Esophagus squamous epithelium (tissue), 5 donors: Measurements from ENCODE around the gene PPAN. TPM values are rescaled to one million over a fixed set of nuclear protein-coding genes. Genes with fewer than 3 reads are reported as not detected.

ENCODE experiments used
- DNase-seq: peaks from one replicate; lab custom pipeline; 2025; lab: John Stamatoyannopoulos, UW
- H3K27ac ChIP-seq, 4 donors: fragments of 200-600 bp; sonication (generic); one replicate each; pipeline ENCODE4 v1.5.1; 2016 to 2019; ENCODE audit warnings: mild to moderate bottlenecking in 1 of 4
- H3K27me3 ChIP-seq, 4 donors: fragments of 200-600 bp; sonication (generic); 1 replicate in 3 of 4; 2 replicates in 1 of 4; pipeline versions ENCODE4 v1.5.1 to v1.6.0; 2017 to 2021; ENCODE audit warnings: antibody characterized with exemption in 1 of 4
- H3K36me3 ChIP-seq, 3 donors: fragments of 200-600 bp; sonication (generic); one replicate each; pipeline ENCODE4 v1.5.1; 2016 to 2019
- H3K4me1 ChIP-seq, 3 donors: fragments of 200-600 bp; sonication (generic); one replicate each; pipeline ENCODE4 v1.5.1; 2017 to 2019
- H3K4me3 ChIP-seq, 4 donors: fragments of 200-600 bp; sonication (generic); 1 replicate in 3 of 4; 2 replicates in 1 of 4; pipeline ENCODE4 v1.5.1; 2016 to 2019; ENCODE audit warnings: mild to moderate bottlenecking in 2 of 4, moderate library complexity in 1 of 4
- H3K9me3 ChIP-seq, 3 donors: fragments of 200-600 bp; sonication (generic); one replicate each; pipeline ENCODE4 v1.5.1; 2016 to 2019
- CTCF ChIP-seq, 6 experiments: fragments of 450-650 bp in 4 of 6; fragments of 200-600 bp in 2 of 6; sonication (generic) in 2 of 6; IDR thresholded peaks; one replicate each; pipeline ENCODE4 v1.5.1; 2016 to 2019; ENCODE audit warnings: antibody characterized with exemption in 6 of 6, mild to moderate bottlenecking in 4 of 6, moderate library complexity in 4 of 6
- POLR2A ChIP-seq, 4 donors: fragments of 450-650 bp; IDR thresholded peaks; one replicate each; pipeline ENCODE4 v1.6.1; 2017; ENCODE audit warnings: antibody characterized with exemption in 4 of 4, mild to moderate bottlenecking in 4 of 4, moderate library complexity in 3 of 4
- WGBS, 2 donors: methylation state at CpG; one replicate each; pipeline ENCODE4 v1.1.5; 2018; 5-methylcytosine and 5-hydroxymethylcytosine counted together
- intact Hi-C: fragments of 100-400 bp; cut with DNase I; formaldehyde crosslinking; loops from one replicate; pipeline ENCODE4 v1.15.0; 2022
- total RNA-seq, 4 donors: library from RNA; depleted of rRNA; stranded (reverse); fragments of >200 nt; gene quantifications; one replicate each; pipeline ENCODE4 v1.1.0, GENCODE V29; 2016
- donor health status: DM: yes; HTN: yes; CAD: no.

The PPAN gene
- total RNA-seq, 4 donors from 2014 or later: 31.9 to 56.1 (median 39.6) TPM

DNA sequence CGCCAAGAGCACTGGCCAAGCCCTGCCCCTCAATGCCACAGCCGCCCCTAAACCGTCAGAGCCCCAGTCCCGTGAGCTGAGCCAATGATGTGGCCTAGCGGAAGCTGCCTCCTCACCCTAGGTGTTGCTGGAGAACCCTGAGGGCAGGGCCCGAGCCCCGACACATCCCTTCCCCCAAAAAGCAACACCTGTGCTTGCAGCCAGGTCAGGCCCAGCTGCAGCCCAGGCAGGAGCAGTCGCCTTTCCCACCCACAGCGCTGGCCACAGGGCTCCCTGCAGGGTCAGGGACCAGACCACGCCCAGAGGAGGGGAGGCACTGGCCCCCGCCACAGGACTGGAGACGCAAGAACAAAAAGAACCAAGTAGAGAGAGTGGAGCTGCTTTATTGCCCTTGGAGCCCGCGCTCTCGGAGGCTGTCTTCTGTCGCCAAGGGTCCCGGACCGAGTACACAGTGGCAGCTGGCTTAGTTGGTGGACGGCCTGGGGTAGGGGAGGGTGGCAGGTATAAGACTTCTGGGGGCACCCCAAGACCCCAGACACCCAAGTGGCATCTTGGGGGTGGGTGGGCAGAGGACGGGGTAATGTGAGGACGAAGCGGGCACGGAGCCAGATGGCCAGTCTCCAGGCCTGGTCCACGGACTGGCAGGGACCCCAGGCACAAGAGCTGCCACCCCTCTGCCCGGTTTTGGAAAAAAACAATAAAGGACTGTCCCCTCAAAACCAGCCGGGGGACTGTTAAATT lies 8.7 kb downstream of the PPAN start:
- no peaks in the 10 kb centered on the region for H3K9me3 ChIP-seq
- peaks cover 33 to 75% (median 48%) of the 10 kb centered on the region in 3 donors for H3K36me3 ChIP-seq
- intact Hi-C loops: loop anchor here (10.0 kb wide), 1 partner anchor 140 kb away; the partner anchor contains the start of gene MRPL4
- no peaks in the 10 kb centered on the region for H3K27me3 ChIP-seq
- DNase-seq: no peak
- H3K27ac ChIP-seq: no peak overlapping the region
- 64 to 86% methylated on average over 12 to 13 of the region's 26 CpGs for WGBS, 2 donors
- no peak for TF ChIP-seq CTCF (IDR thresholded peaks at IDR 0.05)
- no peak for TF ChIP-seq POLR2A (IDR thresholded peaks at IDR 0.05)
- peaks cover 14 to 55% (median 25%) of the 10 kb centered on the region in 3 donors for H3K4me1 ChIP-seq
- H3K4me3 ChIP-seq: no peak overlapping the region

GRCh38 chr19:10115392-10116084 lies 9.4 kb downstream of the PPAN start:
- no peak for DNase-seq
- 73 to 87% methylated on average over 11 to 17 of the region's 45 CpGs for WGBS, 2 donors
- Histone ChIP-seq H3K36me3 (peaks cover 26 to 68% (median 41%) of the 10 kb centered on the region in 3 donors), H3K27me3 (no peaks in the 10 kb centered on the region), H3K4me1 (peaks cover 21 to 62% (median 30%) of the 10 kb centered on the region in 3 donors), H3K27ac (no peak overlapping the region), H3K4me3 (no peak overlapping the region), H3K9me3 (no peaks in the 10 kb centered on the region)
- TF ChIP-seq POLR2A (IDR thresholded peaks at IDR 0.05): no peak
- no peak for TF ChIP-seq CTCF (IDR thresholded peaks at IDR 0.05)
- intact Hi-C loops: loop anchor here (10.0 kb wide), 1 partner anchor 139 kb away; the partner anchor contains the start of gene MRPL4

DNA sequence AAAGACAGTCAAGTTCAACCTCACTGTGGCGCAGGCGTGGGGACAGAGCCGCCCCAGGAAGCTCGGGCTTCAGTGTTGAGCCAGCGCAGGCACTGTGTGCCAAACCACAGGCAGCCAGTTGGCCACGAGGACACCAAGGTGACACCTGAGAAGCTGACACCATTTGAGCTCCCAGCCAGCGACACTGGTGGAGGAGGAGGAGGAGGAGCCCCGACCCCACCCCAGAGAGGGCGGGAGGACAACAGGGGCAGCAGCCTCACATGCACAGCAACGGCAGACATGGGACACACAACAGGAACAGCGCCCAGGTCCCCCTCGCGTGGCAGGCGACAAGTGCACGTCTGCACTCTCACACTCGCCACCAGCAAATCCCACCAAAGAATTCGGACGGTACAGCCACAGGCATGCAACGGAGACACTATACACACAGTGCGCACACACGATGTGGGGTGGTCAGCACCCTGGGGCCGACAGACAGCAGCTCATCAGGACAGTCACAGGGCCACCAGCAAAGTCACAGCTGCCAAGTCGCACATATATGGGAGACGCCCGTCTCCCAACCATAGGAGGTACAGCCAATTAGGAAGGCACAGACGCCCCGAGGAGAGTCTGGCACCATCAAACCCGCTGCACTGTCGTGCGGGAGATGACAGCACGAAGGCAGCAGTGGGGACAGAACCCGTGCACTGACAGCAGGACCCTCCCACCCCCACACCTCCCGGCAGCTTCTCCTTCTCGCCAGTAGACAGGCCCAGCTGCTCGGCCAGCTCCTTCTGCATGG lies 10.1 kb downstream of the PPAN start:
- Histone ChIP-seq H3K4me1 (peaks cover 21 to 63% (median 33%) of the 10 kb centered on the region in 3 donors), H3K27ac (no peak overlapping the region), H3K4me3 (no peak overlapping the region), H3K9me3 (no peaks in the 10 kb centered on the region), H3K27me3 (no peaks in the 10 kb centered on the region), H3K36me3 (peaks cover 19 to 61% (median 35%) of the 10 kb centered on the region in 3 donors)
- no peak for DNase-seq
- intact Hi-C loops: loop anchor here (10.0 kb wide), 1 partner anchor 139 kb away; the partner anchor contains the start of gene MRPL4
- TF ChIP-seq CTCF (IDR thresholded peaks at IDR 0.05): no peak
- 77 to 86% methylated on average over 15 to 16 of the region's 35 CpGs for WGBS, 2 donors

GRCh38 chr19:10116866-10117616 lies 10.9 kb downstream of the PPAN start:
- H3K27me3 ChIP-seq: no peaks in the 10 kb centered on the region
- H3K4me1 ChIP-seq: peaks cover 21 to 63% (median 33%) of the 10 kb centered on the region in 3 donors
- no peaks in the 10 kb centered on the region for H3K9me3 ChIP-seq
- no peak for TF ChIP-seq CTCF (IDR thresholded peaks at IDR 0.05)
- TF ChIP-seq POLR2A (IDR thresholded peaks at IDR 0.05): no peak
- H3K27ac ChIP-seq: no peak overlapping the region
- peaks cover 19 to 53% (median 35%) of the 10 kb centered on the region in 3 donors for H3K36me3 ChIP-seq
- no peak for DNase-seq
- WGBS, 2 donors: 93 to 100% methylated on average over 2 to 6 of the region's 21 CpGs
- intact Hi-C loops: loop anchor here (10.0 kb wide), 1 partner anchor 138 kb away; the partner anchor contains the start of gene MRPL4
- H3K4me3 ChIP-seq: no peak overlapping the region
